ENCODE measurements around the gene ATP8B3.

GRCh38 chr19:1859331-1859781 lies 47.3 kb upstream of the ATP8B3 start:
- no peak for TF ChIP-seq POLR2A (IDR thresholded peaks at IDR 0.05)
- TF ChIP-seq CTCF (IDR thresholded peaks at IDR 0.05 in 8 of 11, conservative IDR thresholded peaks at IDR 0.05 in 3 of 11) = no peak

All from spleen (tissue), 7 donors.